SHP77 (cell line): ENCODE measurements around the gene SCN4A.
"Not testable (repeated sequence)": the region's sequence is repeated elsewhere in the genome, so short reads cannot be mapped to it uniquely, and the experiment has no call there.

Experiments
- DNase-seq, 2 experiments: peaks; one replicate each; lab custom pipeline; 2025; lab: John Stamatoyannopoulos, UW

The SCN4A gene

GRCh38 chr17:63934183-63935112 is 38.3 kb downstream of the SCN4A start:
- no peak for DNase-seq

GRCh38 chr17:63933598-63933997 is 39.1 kb downstream of the SCN4A start:
- no peak for DNase-seq

- DNase-seq, result no peak
Observed at GRCh38 chr17:63932721-63933120, 40.0 kb downstream of the SCN4A start.

GRCh38 chr17:63931981-63932561 is 40.6 kb downstream of the SCN4A start, which contains the start of gene CD79B:
CD79B (minus strand) TSS chr17:63932331; CDS start chr17:63932261, 70 bp downstream.
- no peak for DNase-seq

GRCh38 chr17:63930951-63931575 is 41.7 kb downstream of the SCN4A start:
- DNase-seq, result no peak

GRCh38 chr17:63929860-63930766 is 42.6 kb downstream of the SCN4A start:
- DNase-seq, result no peak

GRCh38 chr17:63928966-63929695 is 43.6 kb downstream of the SCN4A start:
- DNase-seq, result no peak

GRCh38 chr17:63928172-63928666 is 44.5 kb downstream of the SCN4A start:
- no peak for DNase-seq

GRCh38 chr17:63927464-63928171 is 45.1 kb downstream of the SCN4A start:
- DNase-seq, result no peak

- DNase-seq, result no peak
Observed at GRCh38 chr17:63926164-63926563, 46.6 kb downstream of the SCN4A start.

GRCh38 chr17:63925615-63926014 is 47.1 kb downstream of the SCN4A start:
- no peak for DNase-seq

GRCh38 chr17:63922402-63922801 is 50.3 kb downstream of the SCN4A start:
- DNase-seq, result not testable (repeated sequence)

- not testable (repeated sequence) for DNase-seq
Observed at GRCh38 chr17:63920779-63921178, 51.9 kb downstream of the SCN4A start.

- not testable (repeated sequence) for DNase-seq
Observed at GRCh38 chr17:63920050-63920449, 52.7 kb downstream of the SCN4A start.

GRCh38 chr17:63919311-63919723 is 53.4 kb downstream of the SCN4A start:
- DNase-seq, result peak in 1 of 2 experiments; percentile 9

GRCh38 chr17:63918789-63919305 is 53.9 kb downstream of the SCN4A start, which contains the start of gene GH1:
GH1 (minus strand) TSS chr17:63918839; CDS start chr17:63918776, 63 bp downstream.
- not testable (repeated sequence) for DNase-seq

GRCh38 chr17:63918305-63918704 is 54.4 kb downstream of the SCN4A start:
- no peak for DNase-seq

- no peak for DNase-seq
Observed at GRCh38 chr17:63917646-63918045, 55.1 kb downstream of the SCN4A start.

- DNase-seq, result not testable (repeated sequence)
Observed at GRCh38 chr17:63917206-63917605, 55.5 kb downstream of the SCN4A start.
